KMS-11 (cell line): Measurements from ENCODE around the gene CNTLN.

ENCODE experiments used
- H2AFZ ChIP-seq: fragments of 200-600 bp; sonication (generic); 2 replicates; pipeline ENCODE4 v1.6.1; 2016; ENCODE audit warnings: antibody characterized with exemption, mixed run types, low read depth
- H3K27ac ChIP-seq: fragments of 200-600 bp; sonication (generic); 2 replicates; pipeline ENCODE4 v1.6.1; 2016; ENCODE audit warnings: mild to moderate bottlenecking, mixed run types
- H3K27me3 ChIP-seq: fragments of 200-600 bp; sonication (generic); 2 replicates; pipeline ENCODE4 v1.6.1; 2017; ENCODE audit warnings: mild to moderate bottlenecking, low read depth, mixed run types, moderate library complexity; ENCODE audit not compliant: insufficient read depth
- H3K36me3 ChIP-seq: fragments of 200-600 bp; sonication (generic); 2 replicates; pipeline ENCODE4 v1.6.1; 2017; ENCODE audit warnings: mild to moderate bottlenecking, mixed run types; ENCODE audit not compliant: insufficient read depth
- H3K4me1 ChIP-seq: fragments of 200-600 bp; sonication (generic); 2 replicates; pipeline ENCODE4 v1.6.1; 2016; ENCODE audit warnings: mild to moderate bottlenecking, low read depth, mixed run types; ENCODE audit not compliant: poor library complexity, severe bottlenecking
- H3K4me2 ChIP-seq: fragments of 200-600 bp; sonication (generic); 2 replicates; pipeline ENCODE4 v1.7.0; 2016; ENCODE audit warnings: mild to moderate bottlenecking, mixed run types
- H3K4me3 ChIP-seq: fragments of 200-600 bp; sonication (generic); IDR thresholded peaks from 2 replicates; pipeline ENCODE4 v1.6.1; 2017; ENCODE audit warnings: low read depth, low read length, mixed read lengths; ENCODE audit not compliant: insufficient read depth
- H3K79me2 ChIP-seq: fragments of 200-600 bp; sonication (generic); 2 replicates; pipeline ENCODE4 v1.6.1; 2016; ENCODE audit warnings: low read depth, mixed run types; ENCODE audit not compliant: insufficient read depth
- H3K9ac ChIP-seq: fragments of 200-600 bp; sonication (generic); 2 replicates; pipeline ENCODE4 v1.6.1; 2016; ENCODE audit warnings: mild to moderate bottlenecking, mixed run types
- H4K20me1 ChIP-seq: fragments of 200-600 bp; sonication (generic); 2 replicates; pipeline ENCODE4 v1.6.1; 2016; ENCODE audit warnings: mild to moderate bottlenecking, mixed run types; ENCODE audit not compliant: insufficient read depth
- TF ChIP-seq, protein P1 (sequence below): fragments of 200-600 bp; sonication (generic); conservative IDR thresholded peaks from 2 replicates; pipeline ENCODE4 v1.6.1; 2017; ENCODE audit warnings: low read depth, mild to moderate bottlenecking, antibody characterized with exemption, low read length, moderate library complexity, mixed read lengths

CNTLN gene

DNA sequence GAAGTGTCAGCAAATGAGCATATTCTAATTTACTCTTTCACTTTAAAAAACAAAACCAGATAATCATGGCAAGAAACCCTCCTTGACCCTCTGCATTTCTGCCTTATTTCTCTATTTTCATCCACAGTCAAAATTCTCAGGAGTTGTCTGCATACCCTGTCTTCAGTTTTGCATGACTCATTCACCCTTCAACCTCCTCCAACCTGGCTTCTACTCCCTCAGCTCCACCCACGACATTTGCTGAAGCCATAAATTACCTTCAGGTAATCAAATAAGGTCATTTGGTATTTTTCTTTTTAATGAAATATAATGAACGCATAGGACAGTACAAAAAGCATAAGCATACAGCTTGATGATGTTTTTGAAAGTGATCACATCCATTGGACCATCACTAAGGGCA is 416.2 kb downstream of the CNTLN start:
- no peaks in the 10 kb centered on the region for H3K4me1 ChIP-seq
- H3K4me2 ChIP-seq: no peak overlapping the region
- H3K27ac ChIP-seq: no peak overlapping the region
- H2AFZ ChIP-seq: no peak overlapping the region
- H3K9ac ChIP-seq: no peak overlapping the region
- TF ChIP-seq, protein P1, sequence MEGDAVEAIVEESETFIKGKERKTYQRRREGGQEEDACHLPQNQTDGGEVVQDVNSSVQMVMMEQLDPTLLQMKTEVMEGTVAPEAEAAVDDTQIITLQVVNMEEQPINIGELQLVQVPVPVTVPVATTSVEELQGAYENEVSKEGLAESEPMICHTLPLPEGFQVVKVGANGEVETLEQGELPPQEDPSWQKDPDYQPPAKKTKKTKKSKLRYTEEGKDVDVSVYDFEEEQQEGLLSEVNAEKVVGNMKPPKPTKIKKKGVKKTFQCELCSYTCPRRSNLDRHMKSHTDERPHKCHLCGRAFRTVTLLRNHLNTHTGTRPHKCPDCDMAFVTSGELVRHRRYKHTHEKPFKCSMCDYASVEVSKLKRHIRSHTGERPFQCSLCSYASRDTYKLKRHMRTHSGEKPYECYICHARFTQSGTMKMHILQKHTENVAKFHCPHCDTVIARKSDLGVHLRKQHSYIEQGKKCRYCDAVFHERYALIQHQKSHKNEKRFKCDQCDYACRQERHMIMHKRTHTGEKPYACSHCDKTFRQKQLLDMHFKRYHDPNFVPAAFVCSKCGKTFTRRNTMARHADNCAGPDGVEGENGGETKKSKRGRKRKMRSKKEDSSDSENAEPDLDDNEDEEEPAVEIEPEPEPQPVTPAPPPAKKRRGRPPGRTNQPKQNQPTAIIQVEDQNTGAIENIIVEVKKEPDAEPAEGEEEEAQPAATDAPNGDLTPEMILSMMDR: no peak
- no peak overlapping the region for H3K4me3 ChIP-seq
- no peaks in the 10 kb centered on the region for H3K36me3 ChIP-seq
- no peaks in the 10 kb centered on the region for H4K20me1 ChIP-seq
- no peaks in the 10 kb centered on the region for H3K27me3 ChIP-seq
- H3K79me2 ChIP-seq: no peaks in the 10 kb centered on the region
